Mesodermal cell (in vitro differentiated cells): ENCODE data around the gene CRTC3.
"Not testable (repeated sequence)": the region's sequence is repeated elsewhere in the genome, so short reads cannot be mapped to it uniquely, and the experiment has no call there.

ENCODE experiments used
- H3K27ac ChIP-seq: 2 replicates; pipeline ENCODE4 v1.7.0; 2013; ENCODE audit warnings: mild to moderate bottlenecking, low read depth, low read length, moderate library complexity; ENCODE audit not compliant: severe bottlenecking
- H3K36me3 ChIP-seq: 2 replicates; pipeline ENCODE4 v1.7.1; 2013; ENCODE audit warnings: mild to moderate bottlenecking, low read length, moderate library complexity; ENCODE audit not compliant: control insufficient read depth, insufficient read depth
- H3K4me1 ChIP-seq: one replicate; pipeline ENCODE4 v1.7.1; 2013; ENCODE audit warnings: mild to moderate bottlenecking, low read length; ENCODE audit not compliant: insufficient read depth, control insufficient read depth, poor library complexity, severe bottlenecking
- H3K4me3 ChIP-seq: 2 replicates; pipeline ENCODE4 v1.7.0; 2013; ENCODE audit warnings: low read length, control low read depth, mild to moderate bottlenecking; ENCODE audit not compliant: insufficient read depth, poor library complexity, severe bottlenecking; ENCODE audit errors: extremely low read depth
- H3K9me3 ChIP-seq: 2 replicates; pipeline ENCODE4 v1.7.1; 2013; ENCODE audit warnings: mild to moderate bottlenecking, low read length, moderate library complexity; ENCODE audit not compliant: control insufficient read depth
- WGBS, 2 experiments: methylation state at CpG; one replicate each; pipeline ENCODE4 v1.1.5; 2013; ENCODE audit warnings: missing lambda C conversion rate in 2 of 2; ENCODE audit not compliant: insufficient coverage in 2 of 2; 5-methylcytosine and 5-hydroxymethylcytosine counted together

CRTC3 gene

DNA sequence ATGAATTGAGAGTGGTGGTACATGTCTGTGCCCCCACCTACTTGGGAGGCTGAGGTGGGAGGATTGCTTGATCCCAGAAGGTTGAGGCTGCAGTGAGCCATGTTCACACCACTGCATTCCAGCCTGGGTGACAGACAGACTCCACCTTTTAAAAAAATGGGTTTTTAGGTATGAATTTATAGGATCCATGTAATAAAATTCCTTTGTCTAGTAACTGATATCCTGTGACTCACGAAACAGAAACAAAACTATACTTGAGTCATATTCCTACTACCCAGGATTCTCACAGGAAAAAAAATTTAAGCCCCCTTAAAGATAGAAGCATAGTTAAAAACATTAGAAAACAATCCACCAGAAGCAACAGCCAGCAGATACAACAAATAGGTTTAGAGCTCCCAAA lies 10.0 kb upstream of the CRTC3 start:
- Histone ChIP-seq H3K4me1 (no peaks in the 10 kb centered on the region), H3K9me3 (no peaks in the 10 kb centered on the region), H3K36me3 (no peaks in the 10 kb centered on the region), H3K27ac (no peak overlapping the region), H3K4me3 (no peak overlapping the region)
- WGBS, 2 experiments = no CpG with 5 or more reads among the region's 1 CpG

DNA sequence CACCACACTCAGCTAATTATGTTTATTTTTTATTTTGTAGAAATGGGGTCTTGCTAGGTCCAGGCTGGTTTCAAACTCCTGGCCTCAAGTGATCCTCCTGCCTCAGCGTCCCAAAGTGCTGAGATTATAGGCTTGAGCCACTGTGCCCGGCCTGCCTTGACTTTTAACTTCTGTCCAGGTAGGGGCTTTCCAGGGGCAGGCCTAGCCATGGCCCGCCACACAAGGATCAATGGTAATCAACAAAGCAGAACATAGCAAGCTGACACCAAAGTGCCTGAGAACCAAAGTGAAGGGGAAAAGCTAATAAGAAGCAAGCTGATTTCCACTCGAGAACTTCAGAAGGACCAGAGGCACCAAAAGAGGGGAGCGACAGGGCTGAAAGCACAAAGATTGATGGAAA lies 9.4 kb upstream of the CRTC3 start:
- H3K36me3 ChIP-seq = no peaks in the 10 kb centered on the region
- H3K27ac ChIP-seq = no peak overlapping the region
- no peak overlapping the region for H3K4me3 ChIP-seq
- no peaks in the 10 kb centered on the region for H3K4me1 ChIP-seq
- WGBS, 2 experiments = 90 to 97% methylated on average over 4 to 5 of the region's 5 CpGs
- H3K9me3 ChIP-seq = no peaks in the 10 kb centered on the region

DNA sequence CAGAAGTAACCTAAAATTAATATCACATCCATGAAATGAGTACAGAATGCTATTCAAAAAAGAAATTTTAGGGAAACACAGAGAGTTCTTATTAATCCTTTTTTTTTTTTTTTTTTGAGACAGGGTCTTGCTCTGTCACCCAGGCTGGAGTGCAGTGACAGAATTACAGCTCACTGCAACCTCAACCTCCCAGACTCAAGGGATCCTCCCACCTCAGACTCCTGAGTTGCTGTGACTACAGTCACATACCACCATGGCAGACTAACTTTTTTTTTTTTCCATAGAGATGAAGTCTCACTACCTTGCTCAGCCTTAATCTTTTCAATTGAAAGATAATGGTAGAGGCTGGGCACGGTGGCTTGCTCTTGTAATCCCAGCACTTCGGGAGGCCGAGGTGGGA lies 6.3 kb upstream of the CRTC3 start:
- H3K9me3 ChIP-seq = no peaks in the 10 kb centered on the region
- H3K36me3 ChIP-seq = no peaks in the 10 kb centered on the region
- H3K27ac ChIP-seq = no peak overlapping the region
- 100% methylated on average over 3 of the region's 3 CpGs; no CpG with 5 or more reads in 1 of the 2 experiments for WGBS, 2 experiments
- no peaks in the 10 kb centered on the region for H3K4me1 ChIP-seq
- no peak overlapping the region for H3K4me3 ChIP-seq

DNA sequence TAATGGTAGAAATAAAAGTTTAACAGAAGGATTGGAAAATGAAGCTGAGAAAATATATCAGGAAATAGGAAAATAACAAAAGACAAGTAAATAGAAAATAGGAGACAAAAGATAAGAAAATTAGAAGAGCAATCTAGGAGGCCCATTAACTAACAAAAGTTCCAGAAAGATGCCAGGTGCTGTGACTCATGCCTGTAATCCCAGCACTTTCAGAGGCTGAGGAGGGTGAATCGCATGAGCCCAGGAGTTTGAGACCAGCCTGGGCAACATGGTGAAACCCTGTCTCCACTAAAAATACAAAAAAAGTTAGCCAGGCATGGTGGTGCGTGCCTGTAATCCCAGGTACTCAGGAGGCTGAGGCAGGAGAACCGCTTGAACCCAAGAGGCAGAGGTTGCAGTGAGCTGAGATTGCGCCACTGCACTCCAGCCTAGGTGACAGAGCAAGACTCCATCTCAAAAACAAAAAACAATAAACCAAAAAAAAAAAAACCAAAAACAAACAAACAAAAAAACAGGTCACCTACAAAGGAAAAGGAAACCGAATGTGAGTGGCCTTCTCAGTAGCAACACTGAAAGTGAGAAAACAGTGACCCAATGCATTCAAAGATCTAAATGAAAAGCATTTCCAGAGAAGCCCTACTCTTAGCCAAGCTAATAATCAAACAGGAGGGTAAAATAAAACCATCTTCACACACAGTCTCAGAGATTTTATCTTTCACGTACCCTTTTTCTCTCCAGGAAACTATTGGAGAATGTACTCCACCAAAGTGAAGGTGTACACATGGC lies 5.5 kb upstream of the CRTC3 start:
- not testable (repeated sequence) for H3K27ac ChIP-seq, H3K36me3 ChIP-seq, H3K4me1 ChIP-seq, H3K4me3 ChIP-seq, H3K9me3 ChIP-seq
- 78 to 87% methylated on average over 2 to 4 of the region's 6 CpGs for WGBS, 2 experiments

DNA sequence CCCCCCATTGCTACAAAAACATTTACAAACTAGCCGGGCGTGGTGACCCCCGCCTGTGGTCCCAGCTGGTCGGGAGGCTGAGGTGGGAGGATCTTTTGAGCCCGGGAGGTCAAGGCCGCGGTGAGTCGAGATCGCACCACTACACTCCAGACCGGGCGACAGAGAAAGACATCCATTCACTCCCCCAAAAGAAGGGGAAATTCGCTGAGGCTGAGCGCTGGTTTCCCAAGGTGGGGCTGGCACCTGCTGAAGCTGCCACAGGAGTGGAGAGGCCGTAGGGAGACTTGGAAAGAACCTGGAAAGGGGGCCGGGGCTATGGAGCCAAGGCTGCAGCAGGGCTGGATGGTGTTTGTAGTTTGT lies 732 bp upstream of the CRTC3 start:
- Histone ChIP-seq H3K36me3 (no peaks in the 10 kb centered on the region), H3K9me3 (no peaks in the 10 kb centered on the region), H3K4me1 (no peaks in the 10 kb centered on the region), H3K4me3 (peak overlapping the region; percentile 64), H3K27ac (no peak overlapping the region)
- WGBS, 2 experiments = 65 to 72% methylated on average over 6 to 7 of the region's 15 CpGs

DNA sequence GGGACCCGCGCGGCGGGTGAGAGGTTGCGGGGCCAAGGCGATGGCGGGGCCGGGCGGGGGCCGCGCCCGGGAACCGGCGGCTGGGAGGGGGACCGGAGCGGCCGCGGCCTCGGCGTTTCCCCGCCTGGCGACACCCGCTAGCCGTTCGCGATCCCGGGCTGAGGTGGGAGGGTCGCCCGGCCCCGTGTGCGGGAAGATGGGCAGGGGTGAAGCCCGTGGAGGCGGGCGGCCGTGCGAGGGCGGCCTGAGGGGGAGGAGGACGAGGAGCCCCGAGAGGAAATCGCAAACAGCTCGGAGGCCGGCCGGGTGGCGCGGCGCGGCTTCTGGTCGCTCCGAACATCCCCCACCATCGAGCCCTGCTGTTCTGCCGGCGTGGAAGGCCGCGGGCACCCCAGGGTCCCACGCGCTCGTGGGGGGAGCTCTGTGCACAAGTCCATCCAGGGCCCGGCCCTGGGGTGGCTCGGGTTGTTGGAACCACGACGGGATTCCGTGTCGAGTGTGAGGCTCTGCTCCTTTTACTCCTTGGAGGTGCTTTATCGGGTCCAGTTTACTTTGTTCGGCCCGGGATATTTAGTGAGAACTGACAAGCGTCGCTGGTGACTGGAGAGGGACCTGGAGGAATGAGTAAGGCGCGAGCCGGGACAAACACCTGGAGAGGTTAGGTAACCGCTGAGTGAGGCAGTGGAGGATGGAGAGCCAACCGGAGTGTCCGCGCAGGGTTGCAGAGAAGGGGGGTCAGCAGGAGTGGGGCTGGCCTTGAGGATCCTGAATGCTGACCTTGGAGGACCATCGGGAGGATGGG lies 728 bp downstream of the CRTC3 start:
- H3K27ac ChIP-seq = no peak overlapping the region
- no peaks in the 10 kb centered on the region for H3K4me1 ChIP-seq
- no peaks in the 10 kb centered on the region for H3K9me3 ChIP-seq
- peak overlapping the region; percentile 64 for H3K4me3 ChIP-seq
- WGBS, 2 experiments = 1% methylated on average over 46 to 66 of the region's 76 CpGs
- no peaks in the 10 kb centered on the region for H3K36me3 ChIP-seq

DNA sequence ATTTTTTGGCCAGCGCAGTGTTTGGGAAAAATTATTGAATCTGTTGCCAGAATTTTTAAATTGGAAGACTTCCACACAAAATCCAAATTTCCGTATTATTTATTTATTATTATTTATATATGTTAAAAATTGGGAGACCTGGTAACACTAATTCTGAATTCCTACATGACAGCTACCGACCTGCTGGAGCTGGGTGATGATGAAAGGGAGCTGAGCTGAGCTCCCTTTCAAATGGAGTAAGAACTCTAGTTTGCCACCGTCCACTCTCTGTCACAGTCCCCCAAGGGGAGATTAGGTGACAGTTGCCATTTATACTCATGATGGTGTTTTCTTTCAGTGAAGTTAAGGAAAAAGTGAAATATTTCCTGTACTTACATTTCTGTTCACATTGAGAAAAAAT lies 1.4 kb downstream of the CRTC3 start:
- H3K4me3 ChIP-seq = peak overlapping the region; percentile 64
- H3K4me1 ChIP-seq = no peaks in the 10 kb centered on the region
- H3K9me3 ChIP-seq = no peaks in the 10 kb centered on the region
- H3K27ac ChIP-seq = no peak overlapping the region
- no CpG with 5 or more reads among the region's 4 CpGs for WGBS, 2 experiments
- H3K36me3 ChIP-seq = no peaks in the 10 kb centered on the region

DNA sequence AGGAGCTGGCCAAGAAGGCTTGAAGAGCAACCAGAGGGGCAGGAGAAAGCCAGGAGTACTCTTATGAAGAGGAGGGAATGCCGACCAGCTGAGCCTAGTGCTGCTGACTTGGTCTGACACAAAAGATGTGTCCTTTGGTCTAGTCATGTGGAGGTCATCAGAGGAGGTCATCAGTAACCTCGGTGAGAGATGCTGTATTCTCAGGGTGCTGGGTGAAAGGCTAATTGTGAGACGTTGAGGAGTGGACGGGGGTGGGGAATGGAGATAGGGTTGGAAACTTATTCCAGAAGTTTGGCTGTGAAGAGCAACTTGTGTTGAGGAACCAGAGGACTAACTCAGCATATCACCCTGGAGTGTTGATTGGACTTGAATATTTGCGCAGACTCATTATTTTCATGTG lies 5.5 kb downstream of the CRTC3 start:
- no peaks in the 10 kb centered on the region for H3K9me3 ChIP-seq
- no peak overlapping the region for H3K27ac ChIP-seq
- H3K36me3 ChIP-seq = peaks cover 3% of the 10 kb centered on the region
- H3K4me3 ChIP-seq = no peak overlapping the region
- WGBS, 2 experiments = 94 to 100% methylated on average over 1 to 4 of the region's 5 CpGs
- no peaks in the 10 kb centered on the region for H3K4me1 ChIP-seq

DNA sequence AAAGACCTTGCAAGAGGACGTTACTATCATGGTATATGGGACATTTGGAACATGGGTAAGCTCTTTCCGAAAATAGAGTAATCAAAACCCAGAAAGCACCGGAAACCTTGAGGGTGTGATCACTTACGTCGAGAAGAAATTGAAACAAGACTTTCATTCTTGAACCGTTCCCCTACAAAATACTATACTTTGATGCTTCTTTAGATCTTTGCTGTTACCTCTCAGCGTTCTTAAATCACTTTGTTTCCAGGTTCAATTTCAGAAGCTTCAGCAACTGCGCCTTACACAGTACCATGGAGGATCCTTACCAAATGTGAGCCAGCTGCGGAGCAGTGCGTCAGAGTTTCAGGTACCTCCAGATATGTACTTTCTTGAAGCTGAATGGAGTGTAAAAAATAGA lies 10.1 kb downstream of the CRTC3 start:
- Histone ChIP-seq H3K27ac (no peak overlapping the region), H3K9me3 (no peaks in the 10 kb centered on the region), H3K4me3 (no peak overlapping the region), H3K36me3 (peaks cover 3% of the 10 kb centered on the region), H3K4me1 (no peaks in the 10 kb centered on the region)
- 96 to 97% methylated on average over 9 of the region's 10 CpGs for WGBS, 2 experiments

DNA sequence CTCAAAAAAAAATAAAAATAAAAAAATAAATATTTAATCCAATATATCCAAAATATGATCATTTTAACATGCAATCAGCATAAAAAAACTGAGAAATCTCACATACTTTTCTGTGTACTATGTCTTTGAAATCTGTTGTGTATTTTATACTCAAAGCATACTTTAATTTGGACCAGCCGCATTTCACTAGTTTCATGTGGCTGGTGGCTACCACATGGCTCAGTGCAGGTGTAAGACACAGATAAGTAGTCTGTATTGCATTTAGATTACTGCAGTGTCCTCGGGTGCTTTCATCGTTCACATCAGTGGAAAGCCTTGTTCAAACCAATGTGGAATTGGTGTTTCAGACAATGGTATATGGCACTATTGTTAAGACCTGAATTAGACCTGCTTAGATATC lies 11.0 kb downstream of the CRTC3 start:
- H3K36me3 ChIP-seq = peaks cover 3% of the 10 kb centered on the region
- WGBS, 2 experiments = 75 to 88% methylated on average over 2 to 3 of the region's 3 CpGs
- H3K4me1 ChIP-seq = no peaks in the 10 kb centered on the region
- no peaks in the 10 kb centered on the region for H3K9me3 ChIP-seq
- H3K4me3 ChIP-seq = no peak overlapping the region
- no peak overlapping the region for H3K27ac ChIP-seq

DNA sequence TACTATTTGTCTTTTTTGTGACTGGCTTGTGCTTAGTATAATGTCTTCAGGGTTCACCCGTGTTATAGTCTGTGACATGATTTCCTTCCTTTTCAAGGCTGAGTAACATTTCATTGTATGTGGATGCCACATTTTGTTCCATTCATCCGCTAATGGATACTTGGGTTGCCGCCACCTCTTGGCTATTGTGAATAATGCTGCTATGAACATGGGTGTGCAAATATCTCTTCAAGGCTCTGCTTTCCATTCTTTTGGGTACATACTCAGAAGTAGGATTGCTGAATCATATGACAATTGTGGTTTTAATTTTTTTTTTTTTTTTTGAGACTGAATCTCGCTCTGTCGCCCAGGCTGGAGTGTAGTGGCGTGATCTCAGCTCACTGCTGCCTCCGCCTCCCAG lies 15.4 kb downstream of the CRTC3 start:
- no peaks in the 10 kb centered on the region for H3K36me3 ChIP-seq
- WGBS, 2 experiments = 91 to 95% methylated on average over 6 of the region's 7 CpGs
- H3K9me3 ChIP-seq = no peaks in the 10 kb centered on the region
- H3K4me1 ChIP-seq = no peaks in the 10 kb centered on the region
- no peak overlapping the region for H3K27ac ChIP-seq
- H3K4me3 ChIP-seq = no peak overlapping the region
